GM21576 (cell line): ENCODE results near the gene CEP162.
"Not testable (repeated sequence)": the region's sequence is repeated elsewhere in the genome, so short reads cannot be mapped to it uniquely, and the experiment has no call there.

Source experiments
- ATAC-seq: cut with Tn5 transposase; IDR thresholded peaks from one replicate; pipeline ENCODE4 v1.9.1; 2021; ENCODE audit warnings: mild to moderate bottlenecking, moderate library complexity; ENCODE audit not compliant: unreplicated experiment

The CEP162 gene

DNA sequence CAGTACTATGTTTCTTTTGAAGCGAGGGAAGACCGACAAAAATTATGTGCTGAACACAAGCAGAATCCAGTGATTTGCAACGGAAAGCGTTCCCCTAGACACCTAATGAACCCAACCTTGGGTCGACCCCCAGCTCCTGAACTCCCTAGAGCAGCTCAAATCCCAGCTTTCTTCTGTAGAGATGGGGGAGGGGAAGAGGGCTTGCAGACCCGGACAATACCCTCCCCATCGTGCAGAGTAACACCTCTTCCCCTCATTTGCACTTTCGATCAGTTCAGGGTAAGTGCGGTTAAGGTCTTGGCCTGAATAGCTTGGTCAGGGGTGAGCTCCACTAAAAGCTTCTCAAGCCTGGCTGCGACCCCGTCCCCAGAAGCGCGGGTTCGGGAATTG is 404 bp downstream of the CEP162 start:
- ATAC-seq, result peak; percentile 1

DNA sequence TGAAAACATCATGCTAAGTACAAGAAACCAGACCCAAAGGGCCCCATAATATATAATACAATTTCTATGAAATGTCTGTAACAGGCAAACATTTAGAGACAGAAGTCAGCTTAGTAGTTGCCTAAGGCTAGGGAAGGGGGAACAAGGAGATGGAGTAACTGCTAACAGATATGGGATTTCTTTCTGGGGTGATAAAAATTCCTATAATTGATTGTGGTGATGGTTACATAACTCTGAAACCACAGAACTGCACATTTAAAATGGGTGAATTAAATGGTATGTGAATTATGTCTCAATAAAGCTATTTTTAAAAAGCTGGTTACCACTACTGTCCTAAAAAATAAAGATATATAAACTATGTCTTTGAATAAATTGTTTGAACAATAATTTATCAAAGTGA is 3.2 kb downstream of the CEP162 start:
- ATAC-seq, result no peak

DNA sequence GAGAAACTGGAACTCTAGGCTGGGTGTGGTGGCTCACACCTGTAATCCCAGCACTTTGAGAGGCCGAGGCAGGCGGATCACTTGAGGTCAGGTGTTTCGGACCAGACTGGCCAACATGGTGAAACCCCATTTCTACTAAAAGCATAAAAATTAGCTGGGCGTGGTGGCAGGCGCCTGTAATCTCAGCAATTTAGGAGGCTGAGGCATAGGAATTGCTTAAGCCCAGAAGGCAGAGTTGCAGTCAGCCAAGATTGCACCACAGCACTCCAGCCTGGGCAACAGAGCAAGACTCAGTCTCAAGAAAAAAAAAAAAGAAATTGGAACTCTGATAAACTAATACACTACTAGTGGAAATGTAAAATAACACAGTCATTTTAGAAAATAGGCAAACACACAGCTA is 3.8 kb downstream of the CEP162 start:
- not testable (repeated sequence) for ATAC-seq

DNA sequence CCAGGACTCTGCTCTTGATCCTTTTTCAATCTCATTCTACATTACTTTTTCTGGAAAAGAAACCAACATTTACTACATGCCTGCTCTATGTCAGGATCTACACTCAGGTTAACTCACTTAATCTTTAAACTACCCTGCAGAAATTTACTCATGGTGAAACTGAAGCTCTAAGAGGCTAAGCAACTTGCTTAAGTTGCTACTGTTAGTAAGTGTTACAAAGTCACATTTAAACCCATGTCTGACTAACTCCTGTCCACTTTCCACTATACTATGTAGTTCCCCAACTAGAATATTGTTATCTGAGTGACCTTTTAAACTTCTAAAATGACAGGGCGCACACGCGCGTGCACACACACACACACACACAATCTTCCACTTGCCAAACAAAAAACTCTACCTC is 5.0 kb downstream of the CEP162 start:
- ATAC-seq, result no peak

DNA sequence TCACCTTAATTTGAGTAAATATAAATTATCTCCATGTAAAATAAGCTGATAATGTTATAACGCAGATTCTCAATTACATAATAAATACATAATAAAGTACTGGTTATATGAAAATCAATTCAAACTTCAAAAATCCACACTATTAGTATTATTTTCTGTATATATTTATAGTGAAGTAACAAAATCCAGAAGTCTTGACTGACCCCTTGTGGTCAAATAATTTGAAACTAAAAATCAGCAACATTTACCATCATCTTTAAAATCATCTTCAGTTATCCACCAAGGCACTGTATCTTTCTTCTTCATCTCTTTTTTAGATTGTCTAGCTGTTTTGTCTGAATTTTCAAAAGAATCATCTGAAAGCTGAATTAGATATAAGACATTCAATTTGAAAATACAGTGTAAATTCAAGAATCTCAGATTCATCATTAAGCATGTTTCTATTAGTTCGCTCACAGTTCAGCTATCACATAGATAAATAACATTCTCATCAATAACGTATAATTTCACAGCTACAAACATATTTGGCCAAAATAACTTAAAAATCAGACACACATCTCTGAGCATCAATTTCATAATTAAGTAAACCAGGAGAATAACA is 6.5 kb downstream of the CEP162 start:
- ATAC-seq, result no peak

DNA sequence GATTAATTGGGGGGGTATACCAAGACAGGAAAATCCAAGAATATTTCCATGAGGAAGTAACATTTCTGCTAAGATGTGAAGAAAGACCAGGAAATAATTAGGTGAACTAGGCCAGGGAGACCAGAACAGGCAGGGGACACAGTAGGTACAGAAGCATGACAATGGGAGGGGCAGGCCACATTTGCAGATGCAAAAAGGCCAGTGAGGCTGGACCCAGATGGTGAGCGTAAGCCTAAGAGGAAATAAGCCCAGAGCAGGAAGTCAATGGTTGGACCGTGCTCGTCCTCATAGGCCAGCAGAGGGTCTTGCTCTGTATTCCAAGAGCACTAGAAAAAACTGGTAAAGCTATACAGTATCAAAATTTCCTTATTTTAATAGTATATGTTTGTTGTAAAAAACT is 9.4 kb downstream of the CEP162 start:
- ATAC-seq, result no peak

DNA sequence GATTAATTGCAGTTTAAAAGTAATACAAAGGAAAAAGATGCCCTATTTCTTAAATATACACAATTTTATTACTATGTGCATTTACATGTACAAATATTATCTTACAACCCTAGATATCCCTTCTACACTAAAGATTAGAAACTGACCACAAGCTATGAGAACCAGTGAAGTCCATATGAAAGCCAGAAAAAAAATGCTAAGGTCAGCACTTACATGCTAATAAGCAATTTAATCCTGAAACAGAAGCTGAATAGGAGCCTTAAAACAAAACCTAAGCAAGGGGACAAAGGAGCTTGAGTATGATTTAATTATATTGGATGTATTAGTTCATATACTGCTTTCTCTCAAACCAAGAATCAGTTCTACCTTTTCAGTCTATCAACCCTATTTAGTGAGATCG is 14.2 kb downstream of the CEP162 start:
- ATAC-seq, result no peak

DNA sequence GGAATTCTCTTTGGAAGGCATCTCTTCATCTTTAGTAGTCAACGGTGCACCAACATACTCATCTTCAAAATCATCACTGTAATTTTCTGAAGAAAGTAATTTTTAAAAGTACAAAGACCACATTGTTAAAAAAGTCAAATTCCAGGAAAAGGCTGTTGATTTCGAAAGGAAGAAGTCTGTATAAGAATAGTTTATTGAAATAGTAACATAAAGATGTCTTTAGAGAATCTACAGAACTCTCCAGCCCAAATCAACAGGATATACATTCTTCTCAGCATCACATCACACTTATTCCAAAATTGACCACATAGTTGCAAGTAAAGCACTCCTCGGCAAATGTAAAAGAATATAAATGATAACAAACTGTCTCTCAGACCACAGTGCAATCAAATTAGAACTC is 23.4 kb downstream of the CEP162 start:
- ATAC-seq, result no peak

DNA sequence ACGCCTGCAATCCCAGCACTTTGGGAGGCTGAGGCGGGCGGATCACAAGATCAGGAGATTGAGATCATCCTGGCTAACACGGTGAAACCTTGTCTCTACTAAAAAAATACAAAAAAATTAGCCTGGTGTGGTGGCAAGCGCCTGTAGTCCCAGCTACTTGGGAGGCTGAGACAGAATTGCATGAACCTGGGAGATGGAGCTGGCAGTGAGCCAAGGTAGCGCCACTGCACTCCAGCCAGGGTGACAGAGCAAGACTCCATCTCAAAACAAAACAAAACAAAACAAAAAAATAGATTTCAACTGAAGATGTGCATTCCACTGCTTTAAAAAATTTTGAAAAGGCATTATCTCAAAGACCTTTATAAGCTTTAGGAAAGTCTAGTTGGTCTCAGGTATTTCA is 27.5 kb downstream of the CEP162 start:
- ATAC-seq, result not testable (repeated sequence)

DNA sequence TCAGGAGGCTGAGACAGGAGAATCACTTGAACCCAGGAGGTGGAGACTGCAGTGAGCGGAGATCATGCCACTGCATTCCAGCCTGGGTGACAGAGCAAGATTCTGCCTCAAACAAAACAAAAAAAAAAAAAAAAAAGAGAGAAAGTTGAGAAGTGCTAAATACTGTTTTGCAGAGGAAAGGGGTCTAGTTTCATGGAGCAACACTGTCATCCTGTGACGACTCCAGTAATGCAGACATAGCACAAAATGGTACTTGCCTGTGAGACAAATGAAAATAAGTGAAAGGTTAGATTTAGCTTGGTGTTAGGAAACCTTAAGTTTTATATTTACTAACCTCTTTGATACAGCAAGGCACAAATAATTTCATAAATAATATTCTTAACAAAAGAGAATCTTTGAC is 29.7 kb downstream of the CEP162 start:
- no peak for ATAC-seq

DNA sequence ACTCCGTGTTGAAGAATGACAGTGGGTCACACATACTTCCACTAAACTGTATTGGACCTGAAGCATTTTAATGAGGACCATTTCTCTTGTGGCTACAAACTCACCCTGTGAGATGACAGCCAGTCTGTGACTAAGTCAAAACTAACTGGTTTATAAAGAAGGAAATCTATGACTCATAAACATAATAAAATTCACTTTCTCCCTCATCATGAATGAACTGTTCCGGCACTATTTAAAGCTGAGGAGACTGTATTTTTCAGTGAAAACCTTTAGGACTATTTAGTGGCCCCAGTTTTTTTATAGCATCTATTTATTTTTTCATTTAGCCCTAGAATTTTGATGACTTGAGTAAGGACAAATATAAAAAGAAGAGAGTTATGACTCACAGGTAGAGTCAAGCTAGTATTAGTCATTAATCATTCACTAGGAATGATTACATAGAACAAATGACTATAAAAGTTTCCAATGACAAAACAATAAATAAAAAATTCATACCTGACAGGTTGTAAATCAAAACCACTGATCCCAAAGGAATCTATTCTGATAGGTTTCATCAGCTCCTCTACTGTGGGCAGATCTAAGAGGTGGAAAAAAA is 34.2 kb downstream of the CEP162 start:
- no peak for ATAC-seq

DNA sequence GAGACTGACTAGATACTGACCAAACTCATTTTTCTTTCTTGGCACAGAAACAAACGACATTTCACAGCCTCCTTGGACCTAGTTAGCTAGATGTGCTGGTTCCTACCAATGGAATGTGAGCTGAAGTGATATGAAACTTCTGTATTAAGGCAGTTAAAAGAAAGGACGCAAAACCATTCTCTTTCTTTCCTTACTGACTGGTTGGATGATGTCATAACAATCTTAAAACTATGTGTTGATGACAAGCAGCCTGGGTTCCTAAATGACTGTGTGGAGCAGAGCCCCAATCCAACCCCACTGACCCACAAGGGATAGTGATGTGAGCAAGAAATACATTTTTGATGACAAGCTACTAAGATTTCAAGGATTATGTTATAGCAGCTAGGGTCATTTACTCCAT is 35.6 kb downstream of the CEP162 start:
- no peak for ATAC-seq

DNA sequence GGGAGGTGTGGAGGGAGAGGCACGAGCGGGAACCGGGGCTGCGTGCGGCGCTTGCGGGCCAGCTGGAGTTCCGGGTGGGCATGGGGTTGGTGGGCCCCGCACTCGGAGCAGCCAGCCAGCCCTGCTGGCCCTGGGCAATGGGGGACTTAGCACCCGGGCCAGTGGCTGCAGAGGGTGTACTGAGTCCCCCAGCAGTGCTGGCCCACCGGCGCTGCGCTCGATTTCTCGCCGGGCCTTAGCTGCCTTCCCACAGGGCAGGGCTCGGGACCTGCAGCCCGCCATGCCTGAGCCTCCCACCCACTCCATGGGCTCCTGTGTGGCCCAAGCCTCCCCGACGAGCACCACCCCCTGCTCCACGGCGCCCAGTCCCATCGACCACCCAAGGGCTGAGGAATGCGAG is 38.1 kb downstream of the CEP162 start:
- not testable (repeated sequence) for ATAC-seq

DNA sequence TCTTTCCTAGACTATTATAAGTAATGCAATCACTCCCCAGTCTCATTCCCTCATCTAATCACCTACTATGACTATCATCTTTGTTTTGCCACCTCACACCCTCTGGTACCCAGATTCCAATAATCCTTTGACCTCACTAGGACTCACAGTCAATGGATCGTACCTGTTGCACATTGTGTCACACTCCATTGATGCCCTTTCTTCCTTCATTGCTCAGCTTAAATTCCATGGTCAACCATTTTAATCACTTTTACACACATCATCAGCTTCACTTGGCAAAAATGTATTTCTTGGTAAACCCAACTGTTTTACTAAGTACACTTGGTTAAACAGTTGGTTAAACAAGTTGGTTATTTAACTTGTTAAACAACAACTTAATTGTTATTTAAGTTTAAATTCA is 44.0 kb downstream of the CEP162 start:
- no peak for ATAC-seq

DNA sequence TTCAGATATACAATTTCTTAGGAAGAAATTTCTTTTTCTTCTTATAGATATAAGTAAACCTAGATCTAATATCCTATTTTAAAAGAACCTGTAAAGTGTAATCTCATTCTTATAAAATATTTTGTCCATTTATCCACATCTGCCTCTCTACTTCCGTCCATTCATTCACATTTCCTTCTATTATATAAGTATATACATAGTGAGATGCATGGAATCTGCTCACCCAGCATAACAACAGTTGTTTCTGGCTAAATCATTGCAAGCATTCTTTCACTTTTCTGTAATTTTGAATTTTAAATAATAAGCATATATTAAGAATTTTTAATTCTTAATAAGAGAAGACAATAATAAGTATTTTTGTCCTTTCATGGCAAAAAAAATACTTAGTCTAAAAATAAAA is 45.4 kb downstream of the CEP162 start:
- no peak for ATAC-seq

DNA sequence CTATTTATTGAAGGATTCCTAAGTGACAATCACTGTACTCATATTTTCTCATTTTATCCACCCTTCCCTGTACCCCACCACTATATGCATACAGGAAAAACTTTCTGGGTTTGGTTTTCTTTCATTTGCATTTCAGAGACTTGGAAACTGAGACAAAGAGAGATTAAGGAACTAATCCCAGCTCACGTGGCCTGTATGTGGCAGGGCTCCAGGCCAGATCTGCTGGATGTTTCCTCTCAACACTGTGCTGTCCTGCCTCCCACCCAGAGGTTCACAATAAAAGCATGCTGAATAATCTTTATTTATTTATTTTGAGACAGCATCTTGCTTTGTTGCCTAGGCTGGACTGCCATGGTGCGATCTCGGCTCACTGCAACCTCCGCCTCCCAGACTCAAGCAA is 50.2 kb downstream of the CEP162 start:
- ATAC-seq, result no peak

DNA sequence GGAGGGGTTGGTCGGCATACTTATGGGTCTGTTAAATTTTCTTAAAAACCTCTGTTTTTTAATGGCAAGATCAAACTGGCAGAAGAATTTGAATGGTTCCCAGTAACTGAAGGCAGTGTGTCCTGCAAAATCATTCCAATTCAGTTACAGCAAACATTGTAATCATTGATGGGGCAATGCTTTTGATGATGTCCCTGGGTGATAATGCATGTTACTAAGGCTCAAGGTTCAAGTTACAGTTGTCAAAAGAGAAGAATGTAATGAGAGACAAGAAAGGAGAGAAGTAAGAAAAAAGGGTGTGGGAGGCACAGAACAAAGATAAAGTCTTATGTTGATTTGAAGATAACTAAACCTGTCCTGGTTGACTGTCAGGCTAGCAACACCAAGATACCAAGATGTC is 54.9 kb downstream of the CEP162 start:
- ATAC-seq, result no peak

DNA sequence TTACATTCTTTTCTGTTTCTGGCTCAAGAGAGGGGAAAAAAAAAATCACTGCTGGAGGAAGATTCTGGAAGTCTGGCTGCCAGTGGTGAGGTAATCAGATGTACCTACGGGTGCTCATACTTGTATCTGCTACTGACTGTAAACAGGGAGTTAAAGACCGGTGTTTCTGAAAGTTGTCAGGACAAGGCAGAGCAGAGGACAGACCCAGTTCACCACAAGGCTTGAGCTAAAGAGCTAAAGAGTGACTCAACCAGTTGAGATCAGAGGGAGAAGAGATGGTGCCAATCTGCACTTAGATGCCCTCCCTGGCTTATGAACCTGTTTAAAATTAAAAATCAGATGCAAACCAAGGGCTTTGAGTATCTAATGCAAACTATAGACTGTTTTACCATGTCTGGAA is 55.4 kb downstream of the CEP162 start:
- no peak for ATAC-seq

DNA sequence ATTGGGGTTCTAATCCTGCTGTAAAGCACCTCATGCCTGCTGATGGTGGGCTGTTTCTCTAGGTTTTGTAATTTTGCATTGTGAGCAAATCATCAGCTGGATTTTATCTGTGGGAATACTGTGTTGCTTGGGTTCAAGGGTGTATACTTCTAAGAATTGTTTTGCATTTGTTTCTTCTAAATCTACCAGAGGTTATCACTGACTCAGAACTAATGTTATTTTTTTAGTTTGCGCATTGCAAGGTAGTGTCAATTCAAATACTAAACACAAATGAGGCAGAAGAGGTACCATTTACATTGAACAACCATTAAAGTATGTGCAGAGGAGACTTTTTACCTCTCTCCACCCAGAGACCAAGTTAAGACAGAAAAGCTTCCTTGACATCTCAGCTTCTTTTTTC is 60.0 kb downstream of the CEP162 start:
- ATAC-seq, result no peak

DNA sequence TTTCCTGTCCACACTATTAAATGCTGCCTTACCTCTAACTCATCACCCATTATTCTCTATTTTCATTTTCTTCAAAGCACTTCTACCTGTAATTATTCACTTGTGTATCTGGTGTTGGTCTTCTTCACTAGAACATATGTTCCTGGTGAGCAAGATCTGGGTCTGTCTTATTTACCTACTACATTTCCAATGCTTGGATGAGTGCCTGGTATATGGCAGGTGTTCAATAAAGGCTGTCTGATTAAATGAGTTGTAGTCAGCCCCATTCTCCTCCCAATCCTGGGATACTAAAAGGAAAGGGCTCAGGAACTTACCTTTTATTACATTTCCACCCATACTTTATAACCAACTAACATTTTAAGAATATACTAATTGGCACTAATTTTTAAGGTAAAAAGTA is 61.0 kb downstream of the CEP162 start:
- no peak for ATAC-seq

DNA sequence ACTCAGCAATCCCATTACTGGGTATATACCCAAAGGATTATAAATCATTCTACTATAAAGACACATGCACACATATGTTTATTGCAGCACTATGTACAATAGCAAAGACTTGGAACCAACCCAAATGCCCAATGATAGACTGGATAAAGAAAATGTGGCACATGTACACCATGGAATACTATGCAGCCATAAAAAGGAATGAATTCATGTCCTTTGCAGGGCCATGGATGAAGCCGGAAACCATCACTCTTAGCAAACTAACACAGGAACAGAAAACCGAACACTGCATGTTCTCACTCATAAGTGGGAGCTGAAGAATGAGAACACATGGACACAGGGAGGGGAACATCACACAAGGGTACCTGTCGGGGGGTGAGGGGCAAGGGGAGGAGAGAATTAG is 63.1 kb downstream of the CEP162 start:
- not testable (repeated sequence) for ATAC-seq

DNA sequence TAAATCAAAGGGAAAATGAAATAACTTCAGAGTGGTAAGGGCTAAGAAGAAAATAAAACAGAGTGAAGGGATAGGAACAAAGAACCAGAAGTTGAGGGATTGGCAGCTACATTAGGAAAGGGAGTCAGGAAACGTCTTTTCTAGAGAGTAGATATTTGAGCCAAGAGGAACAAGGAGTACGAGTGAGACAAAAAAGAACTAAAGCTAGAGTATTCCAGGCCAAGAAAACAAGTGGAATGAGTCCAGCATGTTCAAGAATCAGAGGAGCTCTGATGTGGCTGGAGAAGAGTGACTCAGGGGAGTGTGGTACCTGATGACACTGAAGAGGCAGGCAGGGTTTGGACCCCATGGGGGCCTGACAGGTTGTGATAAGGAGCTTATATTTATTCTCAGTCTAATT is 66.3 kb downstream of the CEP162 start:
- no peak for ATAC-seq

DNA sequence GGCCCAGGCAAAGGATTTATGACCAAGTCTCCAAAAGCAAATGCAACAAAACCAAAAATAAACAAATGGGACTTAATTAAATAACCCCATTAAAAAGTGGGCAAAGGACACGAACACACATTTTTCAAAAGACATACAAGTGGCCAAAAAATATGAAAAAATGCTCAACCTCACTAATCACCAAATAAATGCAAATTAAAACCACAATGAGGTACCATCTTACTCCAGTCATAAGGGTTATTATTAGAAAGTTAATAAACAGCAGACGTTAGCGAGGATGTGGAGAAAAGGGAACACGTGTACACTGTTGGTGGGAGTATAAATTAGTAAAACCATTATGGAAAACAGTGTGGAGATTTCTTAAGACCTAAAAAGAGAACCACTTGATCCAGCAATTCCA is 71.1 kb downstream of the CEP162 start:
- no peak for ATAC-seq
